PC-3 (cell line): ENCODE results near the gene AFF1. TPM values are rescaled to one million over a fixed set of nuclear protein-coding genes. Genes with fewer than 3 reads are reported as not detected.

Experiments
- ATAC-seq: fragments of 200-7000 bp; cut with Tn5 transposase; 2 replicates; pipeline ENCODE4 v1.9.1; 2020; ENCODE audit warnings: mild to moderate bottlenecking, moderate library complexity
- BruUV-seq: library from RNA; stranded (reverse); fragments of 400-500 nt; replicated peaks from 2 replicates; lab custom pipeline; 2021; lab: Mats Ljungman, UMichigan
- CTCF ChIA-PET: fragments of 300-600 bp; sonication (Branson Sonifier 250); formaldehyde crosslinking; loops from one replicate; lab custom pipeline; 2022; ENCODE audit warnings: antibody characterized with exemption; lab: Charles Lee
- POLR2A ChIA-PET: fragments of 300-600 bp; sonication (Branson Sonifier 250); formaldehyde crosslinking; loops from one replicate; lab custom pipeline; 2022; ENCODE audit warnings: antibody characterized with exemption; ENCODE audit not compliant: unreplicated experiment; lab: Charles Lee
- DNase-seq: peaks from one replicate; pipeline ENCODE4 v3.0.0-alpha.2; 2015
- H2AFZ ChIP-seq: fragments of 300-600 bp; sonication (generic); 2 replicates; pipeline ENCODE4 v1.6.0; 2016; ENCODE audit warnings: antibody characterized with exemption, low read length
- H3F3A ChIP-seq: fragments of 300-600 bp; sonication (generic); one replicate; pipeline ENCODE4 v1.6.0; 2017; ENCODE audit warnings: antibody characterized with exemption, low read length, control low read depth, mild to moderate bottlenecking; ENCODE audit not compliant: unreplicated experiment
- H3K27ac ChIP-seq: fragments of 300-600 bp; sonication (generic); 2 replicates; pipeline ENCODE4 v1.5.1; 2016; ENCODE audit warnings: mild to moderate bottlenecking, low read length
- H3K27me3 ChIP-seq: fragments of 300-600 bp; sonication (generic); 2 replicates; pipeline ENCODE4 v1.6.1; 2016; ENCODE audit warnings: low read length, mixed read lengths
- H3K36me3 ChIP-seq: fragments of 300-600 bp; sonication (generic); 2 replicates; pipeline ENCODE4 v1.6.1; 2016; ENCODE audit warnings: low read depth, mixed run types, low read length, mixed read lengths
- H3K4me1 ChIP-seq: fragments of 300-600 bp; sonication (generic); 2 replicates; pipeline ENCODE4 v1.5.1; 2016; ENCODE audit warnings: low read length; ENCODE audit not compliant: insufficient read depth
- H3K4me2 ChIP-seq: fragments of 300-600 bp; sonication (generic); 2 replicates; pipeline ENCODE4 v1.6.0; 2016; ENCODE audit warnings: low read length
- H3K4me3 ChIP-seq: fragments of 300-600 bp; sonication (generic); 2 replicates; pipeline ENCODE4 v1.5.1; 2016; ENCODE audit warnings: mild to moderate bottlenecking, low read length, mixed read lengths
- H3K79me2 ChIP-seq: fragments of 300-600 bp; sonication (generic); 2 replicates; pipeline ENCODE4 v1.6.1; 2017; ENCODE audit warnings: low read length, mixed read lengths
- H3K9ac ChIP-seq: fragments of 300-600 bp; sonication (generic); 2 replicates; pipeline ENCODE4 v1.6.0; 2016; ENCODE audit warnings: mild to moderate bottlenecking, low read length
- H3K9me2 ChIP-seq: fragments of 300-600 bp; sonication (generic); replicated peaks from 2 replicates; pipeline ENCODE4 v1.6.1; 2016; ENCODE audit warnings: mixed run types, low read length, mixed read lengths
- H3K9me3 ChIP-seq: fragments of 300-600 bp; sonication (generic); 2 replicates; pipeline ENCODE4 v1.6.1; 2016; ENCODE audit warnings: low read length, mixed read lengths
- H4K20me1 ChIP-seq: fragments of 300-600 bp; sonication (generic); 2 replicates; pipeline ENCODE4 v1.6.1; 2016; ENCODE audit warnings: low read length, mixed read lengths
- CTCF ChIP-seq: fragments of 300-600 bp; sonication (generic); conservative IDR thresholded peaks from 2 replicates; pipeline ENCODE4 v1.5.1; 2017; ENCODE audit warnings: antibody characterized with exemption, low read depth, mild to moderate bottlenecking, low read length
- EZH2 ChIP-seq: fragments of 300-600 bp; sonication (generic); IDR thresholded peaks from one replicate; pipeline ENCODE4 v1.6.1; 2017; ENCODE audit warnings: antibody characterized with exemption, mild to moderate bottlenecking, low read length; ENCODE audit not compliant: unreplicated experiment
- EZH2phosphoT487 ChIP-seq: fragments of 300-600 bp; sonication (generic); IDR thresholded peaks from 2 replicates; pipeline ENCODE4 v1.6.1; 2018; ENCODE audit warnings: mild to moderate bottlenecking, antibody characterized with exemption, low read length, borderline replicate concordance
- intact Hi-C: fragments of 100-400 bp; cut with micrococcal nuclease; formaldehyde crosslinking; loops from 2 replicates; pipeline ENCODE4 v1.9.0; 2023
- total RNA-seq: library from RNA; depleted of rRNA; stranded (reverse); fragments of >200 nt; gene quantifications from 2 replicates; pipeline ENCODE4 v1.2.3, GENCODE V29; 2014

AFF1 gene
- total RNA-seq, 1 experiment from 2014 or later: 8.1 TPM

- POLR2A ChIA-PET: no interaction called here
Measured at GRCh38 chr4:87024201-87024600, 89.4 kb downstream of the AFF1 start.

GRCh38 chr4:87025023-87025613, 90.3 kb downstream of the AFF1 start:
- Histone ChIP-seq H3F3A (no peaks in the 10 kb centered on the region), H3K9ac (no peak overlapping the region), H3K9me3 (no peaks in the 10 kb centered on the region), H3K4me2 (no peak overlapping the region), H3K36me3 (no peaks in the 10 kb centered on the region), H3K4me1 (no peaks in the 10 kb centered on the region), H4K20me1 (no peaks in the 10 kb centered on the region), H3K79me2 (peaks cover 20% of the 10 kb centered on the region), H3K27ac (no peak overlapping the region), H3K4me3 (no peak overlapping the region), H2AFZ (no peak overlapping the region), H3K9me2 (no peaks in the 10 kb centered on the region), H3K27me3 (no peaks in the 10 kb centered on the region)
- ChIA-PET CTCF (no interaction called here), POLR2A (no interaction called here)
- no peak for DNase-seq
- no peak; the same call in 1 of the 2 replicates for ATAC-seq
- no TSS peak for BruUV-seq
- no peak for TF ChIP-seq EZH2phosphoT487
- TF ChIP-seq EZH2: no peak
- no peak for TF ChIP-seq CTCF
- intact Hi-C loops: no loop called here

More at GRCh38 chr4:87024201-87024600, 89.4 kb downstream of the AFF1 start:
- Histone ChIP-seq H3K4me3 (no peak overlapping the region), H3K79me2 (peaks cover 29% of the 10 kb centered on the region), H3K9me2 (no peaks in the 10 kb centered on the region), H3F3A (no peaks in the 10 kb centered on the region), H3K4me2 (no peak overlapping the region), H3K9me3 (no peaks in the 10 kb centered on the region), H3K4me1 (no peaks in the 10 kb centered on the region), H2AFZ (no peak overlapping the region), H3K27ac (no peak overlapping the region), H3K27me3 (no peaks in the 10 kb centered on the region), H4K20me1 (no peaks in the 10 kb centered on the region), H3K9ac (no peak overlapping the region), H3K36me3 (no peaks in the 10 kb centered on the region)
- TF ChIP-seq EZH2 (no peak), EZH2phosphoT487 (no peak), CTCF (no peak)
- BruUV-seq: no TSS peak
- DNase-seq: no peak
- CTCF ChIA-PET: no interaction called here
- intact Hi-C loops: no loop called here
- ATAC-seq: no peak

- DNase-seq (no peak), ATAC-seq (no peak)
- Histone ChIP-seq H3K9me3 (no peaks in the 10 kb centered on the region), H3K9ac (no peak overlapping the region), H3K9me2 (no peaks in the 10 kb centered on the region), H3K27me3 (no peaks in the 10 kb centered on the region), H3K27ac (no peak overlapping the region), H3F3A (no peaks in the 10 kb centered on the region), H3K79me2 (peaks cover 19% of the 10 kb centered on the region), H4K20me1 (no peaks in the 10 kb centered on the region), H3K4me2 (no peak overlapping the region), H2AFZ (no peak overlapping the region), H3K4me3 (no peak overlapping the region), H3K4me1 (no peaks in the 10 kb centered on the region), H3K36me3 (no peaks in the 10 kb centered on the region)
- CTCF ChIA-PET: no interaction called here
- no TSS peak for BruUV-seq
- intact Hi-C loops: no loop called here
- POLR2A ChIA-PET: no interaction called here
- TF ChIP-seq CTCF: no peak
- TF ChIP-seq EZH2: no peak
- TF ChIP-seq EZH2phosphoT487: no peak
Measured at GRCh38 chr4:87025614-87026041, 90.8 kb downstream of the AFF1 start.
